HFFc6 (cell line): ENCODE results near the gene FANCI. TPM values are rescaled to one million over a fixed set of nuclear protein-coding genes. Genes with fewer than 3 reads are reported as not detected.
"Not testable (repeated sequence)": the region's sequence is repeated elsewhere in the genome, so short reads cannot be mapped to it uniquely, and the experiment has no call there.

Source experiments
- DNase-seq: peaks from one replicate; pipeline ENCODE4 v3.0.0-alpha.2; 2018
- H3K27ac Mint-ChIP-seq: 2 replicates; pipeline ENCODE4 v1.8.0; 2020; ENCODE audit warnings: mild to moderate bottlenecking, mixed read lengths
- H3K27me3 Mint-ChIP-seq: 2 replicates; pipeline ENCODE4 v1.8.0; 2021; ENCODE audit warnings: mild to moderate bottlenecking, moderate library complexity, mixed read lengths; ENCODE audit not compliant: insufficient read depth
- H3K36me3 Mint-ChIP-seq: 2 replicates; pipeline ENCODE4 v1.8.0; 2021; ENCODE audit warnings: low read depth, mixed read lengths
- H3K4me1 Mint-ChIP-seq: 2 replicates; pipeline ENCODE4 v1.8.0; 2020; ENCODE audit warnings: low read depth, mixed read lengths
- H3K4me3 Mint-ChIP-seq: 2 replicates; pipeline ENCODE4 v1.8.0; 2020; ENCODE audit warnings: mild to moderate bottlenecking, moderate library complexity, mixed read lengths
- H3K9me3 Mint-ChIP-seq: 2 replicates; pipeline ENCODE4 v1.8.0; 2020; ENCODE audit warnings: mild to moderate bottlenecking, mixed read lengths
- CTCF ChIP-seq: fragments of 200-600 bp; sonication (generic); IDR thresholded peaks from 2 replicates; pipeline ENCODE4 v1.5.0; 2021; ENCODE audit warnings: antibody characterized with exemption, mild to moderate bottlenecking
- total RNA-seq, 6 experiments: library from RNA; stranded (reverse); fragmentation: NEBNext Ultra II Directional; extraction: Animal tissue kit (Norgen Biotek cat#: 25700); gene quantifications; 2 replicates in 1 of 6; 3 replicates in 5 of 6; pipeline ENCODE4 v1.2.3, GENCODE V29; 2021

FANCI gene
- total RNA-seq, 6 experiments from 2014 or later = 22.3 to 50.8 (median 48.4) TPM

DNA sequence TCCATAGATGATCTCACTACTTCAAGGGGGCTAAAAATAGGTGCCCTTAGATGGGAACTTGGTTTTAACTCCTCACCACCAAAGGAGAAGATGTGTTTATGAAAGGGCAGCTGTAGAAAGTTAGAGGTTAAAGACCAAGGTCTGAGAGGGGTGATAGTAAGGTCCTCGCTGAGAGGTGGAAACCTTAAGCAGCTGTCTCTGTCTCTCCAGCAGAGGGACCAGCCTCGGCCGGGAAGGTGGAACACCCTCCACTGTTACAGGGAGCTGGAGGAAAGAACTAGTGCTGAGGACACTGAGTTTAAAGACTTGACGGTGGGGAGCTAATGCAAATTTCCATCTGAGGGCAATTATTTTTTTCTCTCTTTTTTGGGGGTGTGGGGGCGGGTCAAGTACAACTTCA is 13.5 kb upstream of the FANCI start:
- Mint-ChIP-seq H3K4me3 (no peak overlapping the region), H3K9me3 (no peaks in the 10 kb centered on the region), H3K27ac (no peak overlapping the region), H3K4me1 (peaks cover 13% of the 10 kb centered on the region), H3K27me3 (peaks cover 3% of the 10 kb centered on the region; the same call in 1 of the 2 replicates), H3K36me3 (no peaks in the 10 kb centered on the region)
- TF ChIP-seq CTCF = peak; percentile 31; the same call in 1 of the 2 replicates
- no peak for DNase-seq

DNA sequence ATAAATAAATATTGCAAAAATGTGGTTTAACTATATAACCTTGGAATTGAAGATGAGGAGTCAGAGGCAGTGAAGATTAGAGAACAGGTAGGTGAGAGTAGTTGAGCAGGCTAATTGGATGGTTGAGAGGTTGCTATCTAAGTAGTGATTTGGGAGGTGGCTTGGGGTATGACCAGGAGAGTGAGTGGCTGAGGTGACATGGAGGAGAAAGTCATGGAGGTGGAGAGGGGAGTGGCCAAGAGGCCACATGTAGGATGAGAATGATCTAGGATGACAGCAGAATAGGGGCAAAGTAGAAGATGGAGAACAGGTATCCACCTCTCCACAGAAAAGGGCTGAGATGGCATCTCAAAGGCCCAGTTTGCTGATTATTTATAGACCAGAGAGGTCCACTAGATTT is 11.9 kb upstream of the FANCI start:
- H3K9me3 Mint-ChIP-seq = no peaks in the 10 kb centered on the region
- H3K4me1 Mint-ChIP-seq = peaks cover 13% of the 10 kb centered on the region
- H3K27me3 Mint-ChIP-seq = peaks cover 9% of the 10 kb centered on the region
- H3K4me3 Mint-ChIP-seq = no peak overlapping the region
- no peak overlapping the region for H3K27ac Mint-ChIP-seq
- H3K36me3 Mint-ChIP-seq = no peaks in the 10 kb centered on the region
- TF ChIP-seq CTCF = no peak
- DNase-seq = no peak

GRCh38 chr15:89239883-89240810 is 3.6 kb upstream of the FANCI start:
- DNase-seq, H3K9me3 Mint-ChIP-seq, H3K36me3 Mint-ChIP-seq, H3K27ac Mint-ChIP-seq, H3K4me3 Mint-ChIP-seq: not testable (repeated sequence)
- Mint-ChIP-seq H3K27me3 (peaks cover 14% of the 10 kb centered on the region), H3K4me1 (peaks cover 16% of the 10 kb centered on the region)

DNA sequence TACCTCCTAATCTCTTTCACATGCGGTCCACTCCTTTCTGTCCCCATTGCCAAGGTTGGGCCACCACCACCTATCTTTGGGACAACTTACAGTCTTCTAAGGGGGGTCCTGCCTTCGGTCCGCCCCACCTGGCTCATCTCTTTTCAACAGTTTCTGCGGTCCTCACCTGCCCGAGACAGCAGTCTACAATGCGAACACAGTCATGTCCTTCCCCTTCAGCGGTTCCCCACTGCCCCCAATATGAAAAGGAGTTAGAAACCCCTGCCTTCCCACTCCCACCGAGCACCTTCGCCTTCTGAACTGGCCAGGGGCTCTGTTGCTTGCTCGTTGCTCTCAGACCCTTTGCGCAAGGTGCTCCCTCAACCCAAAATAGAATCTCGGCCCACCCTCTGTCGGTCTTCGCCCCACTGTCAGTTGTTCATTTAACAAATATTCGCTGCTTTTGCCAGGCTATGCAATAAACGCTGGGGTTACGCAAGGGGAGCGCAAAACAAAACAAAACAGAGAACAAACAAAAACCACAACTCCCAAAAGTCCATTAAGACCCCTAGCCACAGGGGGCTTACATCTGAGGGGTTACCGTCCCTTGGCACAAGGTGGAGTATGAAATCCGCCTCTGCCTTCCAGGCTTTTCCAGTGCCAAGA is 611 bp upstream of the FANCI start:
- H3K9me3 Mint-ChIP-seq = 0 out of 2 replicates have a peak, but pooled peaks cover 5% of the 10 kb centered on the region
- H3K27me3 Mint-ChIP-seq = peaks cover 7% of the 10 kb centered on the region
- peak overlapping the region; percentile 84 for H3K27ac Mint-ChIP-seq
- peaks cover 2% of the 10 kb centered on the region; the same call in 1 of the 2 replicates for H3K36me3 Mint-ChIP-seq
- no peak for DNase-seq
- H3K4me1 Mint-ChIP-seq = peaks cover 40% of the 10 kb centered on the region
- peak overlapping the region; percentile 91 for H3K4me3 Mint-ChIP-seq
- no peak for TF ChIP-seq CTCF

DNA sequence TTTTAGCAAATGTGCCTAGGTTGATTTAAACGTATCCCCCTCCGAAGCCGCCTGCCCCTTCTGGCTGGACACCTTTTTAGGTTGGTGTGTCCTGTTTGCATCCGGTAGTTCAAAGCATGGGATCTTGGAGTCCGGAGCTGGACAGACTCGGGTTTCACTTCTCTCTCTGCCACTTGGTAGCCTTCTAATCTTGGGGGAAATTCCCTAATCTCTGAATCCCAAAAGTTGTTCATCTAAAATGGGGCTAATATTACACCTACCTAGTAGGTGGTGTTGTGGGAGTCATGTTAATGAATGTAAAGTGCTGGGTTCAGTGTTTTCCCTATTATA is 760 bp downstream of the FANCI start:
- H3K4me1 Mint-ChIP-seq = peaks cover 40% of the 10 kb centered on the region
- H3K27ac Mint-ChIP-seq = peak overlapping the region; percentile 84
- DNase-seq = peak; percentile 28
- no peak for TF ChIP-seq CTCF
- H3K36me3 Mint-ChIP-seq = peaks cover 14% of the 10 kb centered on the region
- H3K9me3 Mint-ChIP-seq = 0 out of 2 replicates have a peak, but pooled peaks cover 5% of the 10 kb centered on the region
- peak overlapping the region; percentile 91 for H3K4me3 Mint-ChIP-seq
- peaks cover 7% of the 10 kb centered on the region for H3K27me3 Mint-ChIP-seq

- no peak overlapping the region for H3K4me3 Mint-ChIP-seq
- no peaks in the 10 kb centered on the region for H3K9me3 Mint-ChIP-seq
- TF ChIP-seq CTCF = no peak
- peak overlapping the region; percentile 25; the same call in 1 of the 2 replicates for H3K27ac Mint-ChIP-seq
- H3K36me3 Mint-ChIP-seq = peaks cover 19% of the 10 kb centered on the region
- H3K27me3 Mint-ChIP-seq = peaks cover 3% of the 10 kb centered on the region; the same call in 1 of the 2 replicates
- peaks cover 40% of the 10 kb centered on the region for H3K4me1 Mint-ChIP-seq
- no peak for DNase-seq
Measured at GRCh38 chr15:89247446-89247845, 3.7 kb downstream of the FANCI start.
